H1 (cell line): ENCODE results near the gene BAZ2B. TPM values are rescaled to one million over a fixed set of nuclear protein-coding genes. Genes with fewer than 3 reads are reported as not detected.

Experiments
- CTCF ChIA-PET: fragments of 300-600 bp; sonication (Branson Sonifier 250); formaldehyde crosslinking; loops from one replicate; lab custom pipeline; 2021; ENCODE audit not compliant: partially characterized antibody; lab: Charles Lee
- POLR2A ChIA-PET: fragments of 300-600 bp; sonication (Branson Sonifier 250); formaldehyde crosslinking; loops from one replicate; lab custom pipeline; 2021; ENCODE audit warnings: inconsistent platforms; ENCODE audit not compliant: partially characterized antibody; lab: Charles Lee
- DNase-seq, 2 experiments: peaks; one replicate each; pipeline versions ENCODE4 v3.0.0 to v3.0.0-alpha.2; 2010 to 2022; ENCODE audit warnings: low spot score in 2 of 2, low read depth in 1 of 2, mixed read lengths in 1 of 2
- FAIRE-seq: peaks from 2 replicates; lab custom pipeline; 2011; peaks lifted over from hg19 to GRCh38; lab: Jason Lieb, UNC
- H2AFZ ChIP-seq: 2 replicates; pipeline ENCODE4 v1.8.1; 2012; ENCODE audit warnings: low read length, inconsistent platforms
- H2AK5ac ChIP-seq: 2 replicates; pipeline ENCODE4 v1.6.1; 2013; ENCODE audit warnings: low read depth, low read length
- H2BK120ac ChIP-seq: replicated peaks from 2 replicates; pipeline ENCODE3; 2013; ENCODE audit warnings: low read depth, low read length, inconsistent platforms
- H2BK12ac ChIP-seq: 2 replicates; pipeline ENCODE4 v1.6.1; 2013; ENCODE audit warnings: low read depth, low read length
- H2BK15ac ChIP-seq: 2 replicates; pipeline ENCODE4 v1.6.1; 2013; ENCODE audit warnings: low read length
- H2BK20ac ChIP-seq: 2 replicates; pipeline ENCODE4 v1.6.1; 2013; ENCODE audit warnings: low read length
- H2BK5ac ChIP-seq: 2 replicates; pipeline ENCODE4 v1.6.1; 2013; ENCODE audit warnings: low read depth, low read length
- H3K14ac ChIP-seq: 2 replicates; pipeline ENCODE4 v1.6.1; 2013; ENCODE audit warnings: inconsistent platforms; ENCODE audit not compliant: insufficient read length
- H3K18ac ChIP-seq: 2 replicates; pipeline ENCODE4 v1.6.1; 2013; ENCODE audit warnings: low read length; ENCODE audit errors: extremely low read depth
- H3K23ac ChIP-seq: 2 replicates; pipeline ENCODE4 v1.6.1; 2013; ENCODE audit warnings: inconsistent platforms; ENCODE audit not compliant: insufficient read length
- H3K23me2 ChIP-seq: 2 replicates; pipeline ENCODE4 v1.6.1; 2013; ENCODE audit warnings: low read depth, low read length
- H3K27ac ChIP-seq: 2 replicates; pipeline ENCODE4 v1.6.1; 2011; ENCODE audit warnings: low read depth, low read length, inconsistent platforms
- H3K27me3 ChIP-seq, 4 experiments: replicated peaks in 1 of 4; 1 replicate in 1 of 4; 2 replicates in 3 of 4; pipeline versions ENCODE4 v1.6.1 to v1.8.1; 2011 to 2013; ENCODE audit warnings: low read length in 3 of 4, mild to moderate bottlenecking in 3 of 4, inconsistent platforms in 2 of 4, mixed read lengths in 2 of 4, moderate library complexity in 1 of 4; ENCODE audit not compliant: control insufficient read depth in 3 of 4, insufficient read depth in 3 of 4; ENCODE audit errors: extremely low read depth in 1 of 4
- H3K36me3 ChIP-seq, 4 experiments: 2 replicates each; pipeline versions ENCODE4 v1.6.1 to v1.8.1; 2011 to 2013; ENCODE audit warnings: mild to moderate bottlenecking in 4 of 4, low read length in 3 of 4, moderate library complexity in 2 of 4, control low read depth in 1 of 4, inconsistent platforms in 1 of 4; ENCODE audit not compliant: insufficient read depth in 4 of 4, control insufficient read depth in 2 of 4
- H3K4ac ChIP-seq: replicated peaks from 2 replicates; pipeline ENCODE3; 2013; ENCODE audit warnings: low read length, low read depth, mixed read lengths, inconsistent platforms; ENCODE audit not compliant: insufficient read length
- H3K4me1 ChIP-seq, 4 experiments: replicated peaks in 1 of 4; 1 replicate in 1 of 4; 2 replicates in 3 of 4; pipeline versions ENCODE4 v1.6.1 to v1.8.1; 2011 to 2013; ENCODE audit warnings: low read length in 3 of 4, inconsistent platforms in 2 of 4, mixed read lengths in 1 of 4; ENCODE audit not compliant: insufficient read depth in 4 of 4, control insufficient read depth in 3 of 4
- H3K4me2 ChIP-seq, 2 experiments: 2 replicates each; pipeline versions ENCODE4 v1.6.1 to v1.8.1; 2011 to 2013; ENCODE audit warnings: low read depth in 2 of 2, low read length in 2 of 2, control low read depth in 1 of 2, inconsistent platforms in 1 of 2, mild to moderate bottlenecking in 1 of 2; ENCODE audit not compliant: insufficient read depth in 1 of 2
- H3K4me3 ChIP-seq, 4 experiments: fragments of 200-600, 300-600 bp in 1 of 4; sonication (generic), shearing (Covaris generic), sonication (Bioruptor Twin) in 1 of 4; 2 replicates each; pipeline versions ENCODE4 v1.5.1 to v1.8.1; 2011 to 2016; ENCODE audit warnings: low read length in 4 of 4, low read depth in 3 of 4, control low read depth in 2 of 4, inconsistent platforms in 2 of 4, mild to moderate bottlenecking in 2 of 4, mixed read lengths in 1 of 4, moderate library complexity in 1 of 4; ENCODE audit not compliant: insufficient read depth in 2 of 4; ENCODE audit errors: extremely low read depth in 1 of 4
- H3K56ac ChIP-seq: replicated peaks from 2 replicates; pipeline ENCODE3; 2013; ENCODE audit warnings: low read depth, mild to moderate bottlenecking, mixed read lengths, low read length, inconsistent platforms; ENCODE audit not compliant: insufficient read length
- H3K79me1 ChIP-seq: 2 replicates; pipeline ENCODE4 v1.6.1; 2013; ENCODE audit warnings: low read depth, low read length, control low read depth
- H3K79me2 ChIP-seq, 2 experiments: 2 replicates each; pipeline versions ENCODE4 v1.6.1 to v1.8.1; 2012 to 2013; ENCODE audit warnings: low read length in 2 of 2, mild to moderate bottlenecking in 2 of 2, inconsistent platforms in 1 of 2; ENCODE audit not compliant: insufficient read depth in 2 of 2, control insufficient read depth in 1 of 2
- H3K9ac ChIP-seq, 4 experiments: replicated peaks in 1 of 4; 1 replicate in 1 of 4; 2 replicates in 3 of 4; pipeline versions ENCODE4 v1.6.1 to v1.8.1; 2011 to 2013; ENCODE audit warnings: low read depth in 3 of 4, low read length in 3 of 4, control low read depth in 2 of 4, mild to moderate bottlenecking in 2 of 4, moderate library complexity in 2 of 4, inconsistent platforms in 1 of 4; ENCODE audit errors: extremely low read depth in 1 of 4
- H3K9me3 ChIP-seq, 2 experiments: 2 replicates each; pipeline versions ENCODE4 v1.6.1 to v1.8.1; 2012 to 2013; ENCODE audit warnings: mild to moderate bottlenecking in 2 of 2, moderate library complexity in 2 of 2, control low read depth in 1 of 2, inconsistent platforms in 1 of 2, low read depth in 1 of 2, low read length in 1 of 2, mixed read lengths in 1 of 2; ENCODE audit not compliant: insufficient read depth in 2 of 2
- H4K20me1 ChIP-seq, 2 experiments: replicated peaks in 1 of 2; 2 replicates each; pipeline versions ENCODE3 to v1.8.1; 2011 to 2013; ENCODE audit warnings: inconsistent platforms in 2 of 2, low read length in 2 of 2, mild to moderate bottlenecking in 1 of 2; ENCODE audit not compliant: insufficient read depth in 2 of 2, control insufficient read depth in 1 of 2
- H4K5ac ChIP-seq: 2 replicates; pipeline ENCODE4 v1.6.1; 2013; ENCODE audit warnings: low read length, low read depth, mixed read lengths, inconsistent platforms; ENCODE audit not compliant: insufficient read length
- H4K8ac ChIP-seq: 2 replicates; pipeline ENCODE4 v1.8.0; 2013; ENCODE audit warnings: mild to moderate bottlenecking, moderate library complexity, low read length, inconsistent platforms; ENCODE audit not compliant: insufficient read depth; ENCODE audit errors: extremely low read depth
- H4K91ac ChIP-seq: replicated peaks from 2 replicates; pipeline ENCODE3; 2013; ENCODE audit warnings: low read length, mixed read lengths, inconsistent platforms; ENCODE audit not compliant: insufficient read length
- ASH2L ChIP-seq: fragments of 200-600, 300-600 bp; sonication (generic); IDR thresholded peaks from one replicate; pipeline ENCODE4 v1.7.1; 2017; ENCODE audit warnings: low read length
- EZH2 ChIP-seq: fragments of 200-600 bp; sonication (generic); IDR thresholded peaks from 2 replicates; pipeline ENCODE4 v1.7.1; 2012; ENCODE audit warnings: low read depth, mild to moderate bottlenecking, moderate library complexity, low read length, inconsistent platforms; ENCODE audit not compliant: severe bottlenecking
- SAP30 ChIP-seq: fragments of 300-600 bp; sonication (generic); IDR thresholded peaks from 2 replicates; pipeline ENCODE4 v1.7.1; 2012; ENCODE audit warnings: low read length, moderate library complexity, mild to moderate bottlenecking, inconsistent platforms; ENCODE audit not compliant: insufficient read depth, insufficient replicate concordance
- SP4 ChIP-seq: IDR thresholded peaks from 2 replicates; pipeline ENCODE4 v1.6.1; 2012; ENCODE audit warnings: low read length, inconsistent platforms
- TBP ChIP-seq: IDR thresholded peaks from 2 replicates; pipeline ENCODE4 v1.6.1; 2011; ENCODE audit warnings: low read depth, low read length, improper control_type of control experiment
- YY1 ChIP-seq: IDR thresholded peaks from 2 replicates; pipeline ENCODE4 v1.6.1; 2011; ENCODE audit warnings: low read depth, mild to moderate bottlenecking, low read length
- WGBS, 2 experiments: shearing (Covaris generic) in 1 of 2; methylation state at CpG; one replicate each; pipeline versions ENCODE4 v1.1.6 to v1.1.7; 2013 to 2015; ENCODE audit warnings: low lambda C conversion rate in 2 of 2, mixed read lengths in 2 of 2, inconsistent platforms in 1 of 2, low coverage in 1 of 2, missing lambda C conversion rate in 1 of 2; ENCODE audit not compliant: insufficient replicate concordance in 2 of 2, insufficient coverage in 1 of 2, insufficient read length in 1 of 2; ENCODE audit errors: extremely low coverage in 1 of 2, missing lambda C conversion rate in 1 of 2; 5-methylcytosine and 5-hydroxymethylcytosine counted together
- polyA plus RNA-seq, 7 experiments: library from polyadenylated mRNA; depleted of rRNA in 3 of 7; stranded (reverse) in 5 of 7; unstranded in 2 of 7; fragments of >200 nt in 5 of 7; fragments of 200-250 nt in 2 of 7; gene quantifications; 1 replicate in 5 of 7; 2 replicates in 1 of 7; 4 replicates in 1 of 7; pipeline versions ENCODE4 v1.2.1 to v1.2.3, GENCODE V29; 2011 to 2013; ENCODE audit warnings: missing spikeins in 2 of 7, mixed read lengths in 2 of 7
- total RNA-seq: library from RNA; stranded (reverse); fragmentation: NEBNext Ultra II Directional; extraction: Animal tissue kit (Norgen Biotek cat#: 25700); gene quantifications from 2 replicates; pipeline ENCODE4 v1.2.1, GENCODE V29; 2021

Gene BAZ2B
- total and polyA plus RNA-seq, 2 of the 8 experiments (the other 6 are each of a cell fraction or from before 2014, with no cell fraction given), result 15.2 to 46.3 TPM

DNA sequence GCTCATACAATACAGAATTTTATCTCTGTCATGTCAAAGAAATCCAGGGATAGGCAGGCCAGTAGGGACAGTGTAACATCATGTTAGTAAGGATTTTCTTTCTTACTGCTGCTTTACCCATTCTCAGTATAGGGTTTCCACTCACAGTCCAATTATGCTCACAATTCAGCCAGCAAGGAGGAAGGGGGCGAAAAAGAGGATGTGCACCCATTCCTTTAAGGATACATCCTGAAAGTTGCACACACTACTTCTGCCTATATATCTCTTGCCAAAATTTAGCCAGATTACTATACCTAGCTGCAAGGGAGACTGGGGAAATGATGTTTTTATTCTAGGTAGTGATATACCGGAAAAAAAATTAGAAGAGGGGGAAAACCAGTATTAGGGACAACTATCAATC, 66.1 kb downstream of the BAZ2B start:
- Histone ChIP-seq H4K91ac (no peak overlapping the region), H3K4ac (no peak overlapping the region), H3K23me2 (no peaks in the 10 kb centered on the region), H2BK12ac (no peak overlapping the region), H3K4me1 (no peaks in the 10 kb centered on the region), H2BK15ac (no peak overlapping the region), H3K79me1 (no peaks in the 10 kb centered on the region), H3K56ac (no peak overlapping the region), H3K36me3 (peaks cover 0 to 2% (median 0%) of the 10 kb centered on the region in 4 experiments; a peak in 2 of 8 replicates), H2AFZ (no peak overlapping the region), H3K23ac (no peak overlapping the region), H3K14ac (no peak overlapping the region), H3K4me3 (no peak overlapping the region), H3K4me2 (no peak overlapping the region), H4K8ac (no peak overlapping the region), H4K5ac (no peak overlapping the region), H2BK5ac (no peak overlapping the region), H4K20me1 (peaks cover 0 to 2% of the 10 kb centered on the region in 2 experiments), H3K9me3 (no peaks in the 10 kb centered on the region), H3K79me2 (no peaks in the 10 kb centered on the region; a peak in 2 of 4 replicates), H2BK20ac (no peak overlapping the region), H2BK120ac (no peak overlapping the region), H2AK5ac (no peak overlapping the region), H3K9ac (no peak overlapping the region), H3K27me3 (no peaks in the 10 kb centered on the region), H3K27ac (no peak overlapping the region), H3K18ac (no peak overlapping the region)
- CTCF ChIA-PET, result interaction anchor here (1.9 kb wide), 1 partner anchor 9 kb away, joined by 5 read pairs; no protein-coding TSS in a partner anchor
- DNase-seq (no peak), FAIRE-seq (no peak)
- WGBS, 2 experiments, result 84% methylated on average over 2 of the region's 2 CpGs; no CpG with 5 or more reads in 1 of the 2 experiments
- POLR2A ChIA-PET, result no interaction called here
- TF ChIP-seq ASH2L, result no peak
- no peak for TF ChIP-seq SAP30
- TF ChIP-seq SP4, result no peak
- TF ChIP-seq EZH2, result no peak
- no peak for TF ChIP-seq TBP
- no peak for TF ChIP-seq YY1
